Measurements from ENCODE around the gene KSR1. TPM values are rescaled to one million over a fixed set of nuclear protein-coding genes. Genes with fewer than 3 reads are reported as not detected.

Gene KSR1
- total and polyA plus RNA-seq, 2 of the 4 experiments (the other 2 are of a cell fraction): 12.5 to 21.9 TPM

DNA sequence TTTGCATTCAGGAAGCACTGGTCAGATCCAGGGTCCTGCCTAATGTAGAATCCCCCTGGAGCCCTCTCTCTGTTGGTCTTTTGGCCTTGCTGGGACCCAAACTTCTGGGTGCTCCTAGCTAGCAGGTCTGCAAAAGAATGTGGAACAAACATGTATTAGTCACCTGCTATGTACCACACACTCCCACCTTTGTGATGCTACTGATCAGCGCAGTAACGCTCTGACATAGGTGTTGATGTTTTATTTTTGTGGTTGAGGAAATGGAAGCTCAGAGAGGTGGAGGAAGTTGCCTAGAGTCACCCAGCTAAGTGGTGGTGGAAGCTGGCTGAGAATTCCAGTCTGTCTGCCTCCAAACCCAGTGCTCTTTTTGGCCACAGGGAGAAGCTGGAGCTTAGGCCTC is 139.0 kb downstream of the KSR1 start:
- H3K4me3 ChIP-seq (ENCODE audit: insufficient read depth, low read depth, low read length): no peak overlapping the region
- H4K91ac ChIP-seq (ENCODE audit: insufficient read depth, low read depth, low read length): no peak overlapping the region
- dilution Hi-C loops (cut with HindIII; ENCODE audit: low sequenced_read_pairs, unreplicated experiment): no loop called here
- no peak overlapping the region for H2BK120ac ChIP-seq (ENCODE audit: low read depth, low read length)
- no peak overlapping the region for H3K4ac ChIP-seq (ENCODE audit: low read depth, low read length)
- intact Hi-C loops (cut with micrococcal nuclease): no loop called here
- BruUV-seq (replicated peaks): no TSS peak
- H3K14ac ChIP-seq (replicated peaks; ENCODE audit: low read depth, low read length): no peak overlapping the region
- H3K79me1 ChIP-seq (ENCODE audit: low read depth in 1 of 2, low read length in 2 of 2): peaks cover 5 to 11% of the 10 kb centered on the region in 2 experiments; a peak in 3 of 4 replicates
- no peak for ATAC-seq (ENCODE audit: low read depth)
- H3K23ac ChIP-seq (ENCODE audit: low read depth, low read length): no peak overlapping the region
- H3K9ac ChIP-seq (ENCODE audit: low read depth, low read length): no peak overlapping the region
- in situ Hi-C loops (cut with MboI; ENCODE audit: low sequenced_read_pairs): loop anchor here (5.0 to 10.0 kb wide), 2 partner anchors 243 to 350 kb away; no protein-coding TSS in a partner anchor
- H3K9me1 ChIP-seq (ENCODE audit: insufficient read depth, low read length): peaks cover 7% of the 10 kb centered on the region
- no peak overlapping the region for H3K4me2 ChIP-seq (ENCODE audit: low read depth, low read length)
- TF ChIP-seq MAFK (IDR thresholded peaks at IDR 0.05; ENCODE audit: low read depth, low read length) (no peak), POLR2A (IDR thresholded peaks at IDR 0.05; ENCODE audit: low read depth, low read length) (no peak), RAD21 (IDR thresholded peaks at IDR 0.05; ENCODE audit: low read length) (no peak), FOS (IDR thresholded peaks at IDR 0.05; ENCODE audit: low read depth, low read length) (no peak), MXI1 (IDR thresholded peaks at IDR 0.05; ENCODE audit: borderline replicate concordance, low read depth, low read length) (no peak), CEBPB (IDR thresholded peaks at IDR 0.05; ENCODE audit: low read depth, low read length) (no peak), BHLHE40 (IDR thresholded peaks at IDR 0.05; ENCODE audit: low read depth, low read length) (no peak), RFX5 (IDR thresholded peaks at IDR 0.05; ENCODE audit: low read depth, low read length) (no peak), RCOR1 (IDR thresholded peaks at IDR 0.05; ENCODE audit: insufficient replicate concordance, low read length) (no peak), CHD1 (IDR thresholded peaks at IDR 0.05; ENCODE audit: low read depth, low read length) (no peak), SMC3 (IDR thresholded peaks at IDR 0.05; ENCODE audit: low read depth, low read length) (no peak), MAZ (IDR thresholded peaks at IDR 0.05; ENCODE audit: borderline replicate concordance, low read depth, low read length) (no peak), NFE2L2 (IDR thresholded peaks at IDR 0.05; ENCODE audit: low read depth, low read length) (no peak)
- TF ChIP-seq, protein P1, sequence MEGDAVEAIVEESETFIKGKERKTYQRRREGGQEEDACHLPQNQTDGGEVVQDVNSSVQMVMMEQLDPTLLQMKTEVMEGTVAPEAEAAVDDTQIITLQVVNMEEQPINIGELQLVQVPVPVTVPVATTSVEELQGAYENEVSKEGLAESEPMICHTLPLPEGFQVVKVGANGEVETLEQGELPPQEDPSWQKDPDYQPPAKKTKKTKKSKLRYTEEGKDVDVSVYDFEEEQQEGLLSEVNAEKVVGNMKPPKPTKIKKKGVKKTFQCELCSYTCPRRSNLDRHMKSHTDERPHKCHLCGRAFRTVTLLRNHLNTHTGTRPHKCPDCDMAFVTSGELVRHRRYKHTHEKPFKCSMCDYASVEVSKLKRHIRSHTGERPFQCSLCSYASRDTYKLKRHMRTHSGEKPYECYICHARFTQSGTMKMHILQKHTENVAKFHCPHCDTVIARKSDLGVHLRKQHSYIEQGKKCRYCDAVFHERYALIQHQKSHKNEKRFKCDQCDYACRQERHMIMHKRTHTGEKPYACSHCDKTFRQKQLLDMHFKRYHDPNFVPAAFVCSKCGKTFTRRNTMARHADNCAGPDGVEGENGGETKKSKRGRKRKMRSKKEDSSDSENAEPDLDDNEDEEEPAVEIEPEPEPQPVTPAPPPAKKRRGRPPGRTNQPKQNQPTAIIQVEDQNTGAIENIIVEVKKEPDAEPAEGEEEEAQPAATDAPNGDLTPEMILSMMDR (conservative IDR thresholded peaks at IDR 0.05; ENCODE audit: low read depth, low read length): no peak
- TF ChIP-seq, protein P2, sequence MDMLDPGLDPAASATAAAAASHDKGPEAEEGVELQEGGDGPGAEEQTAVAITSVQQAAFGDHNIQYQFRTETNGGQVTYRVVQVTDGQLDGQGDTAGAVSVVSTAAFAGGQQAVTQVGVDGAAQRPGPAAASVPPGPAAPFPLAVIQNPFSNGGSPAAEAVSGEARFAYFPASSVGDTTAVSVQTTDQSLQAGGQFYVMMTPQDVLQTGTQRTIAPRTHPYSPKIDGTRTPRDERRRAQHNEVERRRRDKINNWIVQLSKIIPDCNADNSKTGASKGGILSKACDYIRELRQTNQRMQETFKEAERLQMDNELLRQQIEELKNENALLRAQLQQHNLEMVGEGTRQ (IDR thresholded peaks at IDR 0.05; ENCODE audit: low read depth, low read length): no peak
- TF ChIP-seq, protein P3, sequence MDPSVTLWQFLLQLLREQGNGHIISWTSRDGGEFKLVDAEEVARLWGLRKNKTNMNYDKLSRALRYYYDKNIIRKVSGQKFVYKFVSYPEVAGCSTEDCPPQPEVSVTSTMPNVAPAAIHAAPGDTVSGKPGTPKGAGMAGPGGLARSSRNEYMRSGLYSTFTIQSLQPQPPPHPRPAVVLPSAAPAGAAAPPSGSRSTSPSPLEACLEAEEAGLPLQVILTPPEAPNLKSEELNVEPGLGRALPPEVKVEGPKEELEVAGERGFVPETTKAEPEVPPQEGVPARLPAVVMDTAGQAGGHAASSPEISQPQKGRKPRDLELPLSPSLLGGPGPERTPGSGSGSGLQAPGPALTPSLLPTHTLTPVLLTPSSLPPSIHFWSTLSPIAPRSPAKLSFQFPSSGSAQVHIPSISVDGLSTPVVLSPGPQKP (IDR thresholded peaks at IDR 0.05; ENCODE audit: borderline replicate concordance, low read depth, low read length): no peak
- CTCF ChIA-PET: interaction anchor here (0.7 kb wide), 1 partner anchor 149 kb away, joined by 5 read pairs; no protein-coding TSS in a partner anchor
- no peak overlapping the region for H2BK5ac ChIP-seq (ENCODE audit: low read depth, low read length, poor library complexity, severe bottlenecking)
- H3K18ac ChIP-seq (ENCODE audit: low read depth, low read length): no peak overlapping the region
- DNase-seq: no peak
- no peak overlapping the region for H3K56ac ChIP-seq (ENCODE audit: extremely low read depth, insufficient read depth, low read length)
- no CpG with 5 or more reads among the region's 2 CpGs for WGBS, 2 experiments (ENCODE audit: extremely low coverage in 2 of 2, insufficient read length in 1 of 2)
- no peaks in the 10 kb centered on the region for H4K20me1 ChIP-seq (ENCODE audit: insufficient read depth, low read length)
- H2AK5ac ChIP-seq (ENCODE audit: low read depth, low read length): no peak overlapping the region
- H4K8ac ChIP-seq (ENCODE audit: low read depth in 2 of 2, low read length in 2 of 2): no peak overlapping the region
- POLR2A ChIA-PET (ENCODE audit: unreplicated experiment): interaction anchor here (0.6 kb wide), 1 partner anchor 94 kb away, joined by 3 read pairs; no protein-coding TSS in a partner anchor
- H4K5ac ChIP-seq (ENCODE audit: low read depth, low read length): no peak overlapping the region
- H2AFZ ChIP-seq (replicated peaks; ENCODE audit: low read length, poor library complexity): no peak overlapping the region
- H2BK15ac ChIP-seq (ENCODE audit: low read depth, low read length): no peak overlapping the region; the same call in 2 of the 3 replicates
- no peaks in the 10 kb centered on the region for H3K9me3 ChIP-seq (ENCODE audit: control insufficient read depth, insufficient read depth, low read length)
- peaks cover 86% of the 10 kb centered on the region for H3K36me3 ChIP-seq (ENCODE audit: control insufficient read depth, insufficient read depth, low read length)
- H3K27ac ChIP-seq (ENCODE audit: insufficient read depth, low read length): no peak overlapping the region
- H3K27me3 ChIP-seq (ENCODE audit: control insufficient read depth, insufficient read depth, low read length): no peaks in the 10 kb centered on the region
- no peak overlapping the region for H2AK9ac ChIP-seq (replicated peaks; ENCODE audit: low read depth, low read length, poor library complexity)
- no peaks in the 10 kb centered on the region; the same call in 1 of the 2 replicates for H3K4me1 ChIP-seq (ENCODE audit: control insufficient read depth, insufficient read depth, low read length)
- H2BK20ac ChIP-seq (ENCODE audit: low read depth, low read length): no peak overlapping the region
